Heart left ventricle (tissue), 13 donors: Measurements from ENCODE around the gene RPS3.

Experiments used
- POLR2A ChIP-seq, 2 donors: fragments of 450-650 bp; IDR thresholded peaks; one replicate each; pipeline ENCODE4 v1.6.1; 2017; ENCODE audit warnings: antibody characterized with exemption in 2 of 2, mild to moderate bottlenecking in 2 of 2, moderate library complexity in 2 of 2
- TF ChIP-seq, protein P1 (sequence below), 12 donors: fragments of 200-600 bp; sonication (generic) in 4 of 12; IDR thresholded peaks; one replicate each; pipeline versions ENCODE4 v1.5.0 to v1.8.0; 2018 to 2022; ENCODE audit warnings: antibody characterized with exemption in 12 of 12, mild to moderate bottlenecking in 5 of 12
- donor health status: ischemic (EF 13 %, LVEDD 7.1; RV severe dilation, severe dysfunction).
- donor health status: DM: no; HTN: yes; CAD: no.
- donor health status: DM: no; HTN: no; CAD: no.
- donor health status: ischemic (EF 25% LVEDD 6.9; RV normal size, moderate dysfunction).
- donor health status: ischemic (EF 25% LVEDD 5.7; RV mildly dilated, moderate dysfunction).
- donor health status: ischemic (EF 35%, LVEDD 5.7; RV mildly dilated, moderate dysfunction).
- donor health status: nonischemic (EF 11% LVEDD 7.7; RV severe dilation, severe dysfunction).
- donor health status: DM: yes; HTN: yes; CAD: no.
- donor health status: PGD.
- donor health status: ischemic (EF 29% LVEDD 5.4; RV normal size, mild dysfunction).
- donor health status: nonischemic (EF 23%, LVEDD 6.1; RV moderate dilation, normal function).

DNA sequence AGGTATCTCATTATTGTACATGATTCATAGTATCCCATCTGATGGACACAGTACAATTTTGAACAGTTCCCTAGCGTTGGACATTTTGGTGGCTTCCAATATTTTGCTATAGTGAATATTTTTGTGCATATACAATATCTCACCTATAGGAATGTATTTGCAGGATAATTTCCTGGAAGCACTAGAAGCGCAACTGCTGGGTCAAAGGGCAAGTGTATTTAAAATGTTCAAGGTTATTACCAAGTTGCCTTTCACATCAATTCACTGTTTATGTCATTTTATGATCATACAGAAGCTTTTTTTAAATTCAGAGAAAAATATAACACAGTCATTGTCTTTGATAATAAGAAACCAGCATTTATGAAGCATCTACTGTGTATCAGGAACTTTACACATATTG is 19.1 kb upstream of the RPS3 start:
- TF ChIP-seq, protein P1, sequence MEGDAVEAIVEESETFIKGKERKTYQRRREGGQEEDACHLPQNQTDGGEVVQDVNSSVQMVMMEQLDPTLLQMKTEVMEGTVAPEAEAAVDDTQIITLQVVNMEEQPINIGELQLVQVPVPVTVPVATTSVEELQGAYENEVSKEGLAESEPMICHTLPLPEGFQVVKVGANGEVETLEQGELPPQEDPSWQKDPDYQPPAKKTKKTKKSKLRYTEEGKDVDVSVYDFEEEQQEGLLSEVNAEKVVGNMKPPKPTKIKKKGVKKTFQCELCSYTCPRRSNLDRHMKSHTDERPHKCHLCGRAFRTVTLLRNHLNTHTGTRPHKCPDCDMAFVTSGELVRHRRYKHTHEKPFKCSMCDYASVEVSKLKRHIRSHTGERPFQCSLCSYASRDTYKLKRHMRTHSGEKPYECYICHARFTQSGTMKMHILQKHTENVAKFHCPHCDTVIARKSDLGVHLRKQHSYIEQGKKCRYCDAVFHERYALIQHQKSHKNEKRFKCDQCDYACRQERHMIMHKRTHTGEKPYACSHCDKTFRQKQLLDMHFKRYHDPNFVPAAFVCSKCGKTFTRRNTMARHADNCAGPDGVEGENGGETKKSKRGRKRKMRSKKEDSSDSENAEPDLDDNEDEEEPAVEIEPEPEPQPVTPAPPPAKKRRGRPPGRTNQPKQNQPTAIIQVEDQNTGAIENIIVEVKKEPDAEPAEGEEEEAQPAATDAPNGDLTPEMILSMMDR (IDR thresholded peaks at IDR 0.05), result no peak
- no peak for TF ChIP-seq POLR2A (IDR thresholded peaks at IDR 0.05)
